K562 (cell line): Measurements from ENCODE around the gene MEDAG.

Experiments
- BMI1 ChIP-seq: fragments of 150-350 bp; IDR thresholded peaks from 2 replicates; pipeline ENCODE4 v1.6.1; 2014; ENCODE audit warnings: low read length
- CHD1 ChIP-seq: fragments of 200-600 bp; sonication (generic); IDR thresholded peaks from one replicate; pipeline ENCODE4 v1.6.1; 2012; ENCODE audit warnings: mild to moderate bottlenecking, moderate library complexity, low read length, inconsistent platforms
- CTCF ChIP-seq, 3 experiments: IDR thresholded peaks in 2 of 3; conservative IDR thresholded peaks in 1 of 3; 2 replicates each; pipeline ENCODE4 v1.5.1; 2011 to 2012; ENCODE audit warnings: low read length in 3 of 3, mild to moderate bottlenecking in 3 of 3, control low read depth in 2 of 3, improper control_type of control experiment in 1 of 3, inconsistent platforms in 1 of 3, low read depth in 1 of 3, mixed read lengths in 1 of 3, moderate library complexity in 1 of 3; ENCODE audit not compliant: insufficient read depth in 2 of 3
- EGR1 ChIP-seq: fragments of 450-650 bp; conservative IDR thresholded peaks from 2 replicates; pipeline ENCODE4 v1.6.1; 2017; ENCODE audit warnings: mild to moderate bottlenecking
- GTF2F1 ChIP-seq: IDR thresholded peaks from 2 replicates; pipeline ENCODE4 v1.6.1; 2011; ENCODE audit warnings: low read depth, low read length, improper control_type of control experiment
- HDAC2 ChIP-seq: fragments of 450-650 bp; IDR thresholded peaks from 2 replicates; pipeline ENCODE4 v1.6.1; 2016; ENCODE audit warnings: mild to moderate bottlenecking
- HDGF ChIP-seq: fragments of 450-650 bp; IDR thresholded peaks from 2 replicates; pipeline ENCODE4 v1.6.1; 2016
- MLLT1 ChIP-seq, 2 experiments: fragments of 450-650 bp; IDR thresholded peaks; 2 replicates each; pipeline ENCODE4 v1.6.1; 2016
- POLR2AphosphoS5 ChIP-seq: IDR thresholded peaks from 2 replicates; pipeline ENCODE4 v1.6.1; 2011; ENCODE audit warnings: mild to moderate bottlenecking, low read depth, low read length, moderate library complexity; ENCODE audit not compliant: control insufficient read depth, insufficient read depth
- SIN3A ChIP-seq, 2 experiments: fragments of 150-350 bp in 1 of 2; IDR thresholded peaks; 2 replicates each; pipeline ENCODE4 v1.6.1; 2011 to 2016; ENCODE audit warnings: borderline replicate concordance in 2 of 2, low read depth in 2 of 2, low read length in 2 of 2, mild to moderate bottlenecking in 2 of 2, moderate library complexity in 2 of 2; ENCODE audit not compliant: control insufficient read depth in 1 of 2
- TAF1 ChIP-seq: IDR thresholded peaks from 2 replicates; pipeline ENCODE4 v1.6.1; 2011; ENCODE audit warnings: mild to moderate bottlenecking, low read length, moderate library complexity; ENCODE audit not compliant: insufficient read depth, control insufficient read depth, severe bottlenecking; ENCODE audit errors: extremely low read depth
- ZBTB2 ChIP-seq: fragments of 450-650 bp; IDR thresholded peaks from 2 replicates; pipeline ENCODE4 v1.6.1; 2016; ENCODE audit warnings: antibody characterized with exemption
- ZNF239 ChIP-seq: fragments of 250-450 bp; sonication (Bioruptor Pico); IDR thresholded peaks from 2 replicates; pipeline ENCODE4 v1.4.0; 2020; ENCODE audit warnings: mild to moderate bottlenecking
- ZNF584 ChIP-seq: fragments of 200-800 bp; sonication (Bioruptor generic); IDR thresholded peaks from 2 replicates; pipeline ENCODE4 v1.6.1; 2016; ENCODE audit warnings: low read depth, mild to moderate bottlenecking, missing genetic modification characterization, missing compliant biosample characterization

DNA sequence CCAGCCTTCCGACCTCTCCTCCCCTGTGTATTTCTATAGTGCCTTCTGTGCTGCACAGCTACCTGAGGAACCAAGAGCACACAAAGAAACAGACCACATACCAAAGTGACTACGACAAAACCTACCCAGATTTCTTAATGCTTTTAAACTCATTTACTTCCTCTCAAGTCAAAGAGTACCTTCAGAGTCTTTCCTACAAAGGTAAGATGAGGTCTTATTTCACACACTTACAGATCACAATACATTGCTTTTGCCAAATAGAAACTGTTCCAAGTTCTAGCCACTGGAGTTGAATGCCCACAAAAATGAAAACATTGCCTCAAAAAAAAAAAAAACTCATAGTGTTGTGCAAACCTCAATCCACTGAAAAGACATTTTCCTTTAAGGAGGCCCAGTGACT lies 62.8 kb downstream of the MEDAG start:
- TF ChIP-seq BMI1 (no peak), GTF2F1 (no peak), SIN3A (IDR thresholded peaks at IDR 0.05; ENCODE audit: borderline replicate concordance in 2 of 2, control insufficient read depth in 1 of 2, low read depth in 2 of 2, low read length in 2 of 2) (no peak), ZBTB2 (no peak), ZNF239 (CRISPR knock-in tag) (no peak), MLLT1 (IDR thresholded peaks at IDR 0.05) (no peak), POLR2AphosphoS5 (no peak), CHD1 (no peak), EGR1 (no peak), CTCF (IDR thresholded peaks at IDR 0.05 in 2 of 3, conservative IDR thresholded peaks at IDR 0.05 in 1 of 3; ENCODE audit: insufficient read depth in 2 of 3, low read depth in 1 of 3, low read length in 3 of 3) (no peak), ZNF584 (CRISPR knock-in tag) (no peak), HDGF (no peak), HDAC2 (no peak), TAF1 (no peak)
